Psoas muscle (tissue), 8 donors: ENCODE measurements around the gene PACC1. TPM values are rescaled to one million over a fixed set of nuclear protein-coding genes. Genes with fewer than 3 reads are reported as not detected.

Experiments used
- ATAC-seq, 4 donors: fragments of 200-7000 bp; cut with Tn5 transposase; one replicate each; pipeline ENCODE4 v1.9.1; 2020; ENCODE audit warnings: moderate library complexity in 3 of 4, mild to moderate bottlenecking in 2 of 4
- DNase-seq, 2 donors: peaks; one replicate each; pipeline ENCODE4 v3.0.0-alpha.2; 2020
- H3K27ac ChIP-seq: fragments of 200-600 bp; one replicate; pipeline ENCODE4 v1.8.0; 2022
- H3K27me3 ChIP-seq, 3 donors: fragments of 200-600 bp in 1 of 3; one replicate each; pipeline versions ENCODE4 v1.6.1 to v1.8.0; 2013 to 2022; ENCODE audit warnings: low read length in 2 of 3, mild to moderate bottlenecking in 2 of 3, moderate library complexity in 1 of 3; ENCODE audit not compliant: insufficient read depth in 3 of 3
- H3K36me3 ChIP-seq, 2 donors: fragments of 200-600 bp in 1 of 2; one replicate each; pipeline versions ENCODE4 v1.6.1 to v1.8.0; 2013 to 2022; ENCODE audit warnings: low read depth in 1 of 2, mild to moderate bottlenecking in 1 of 2, moderate library complexity in 1 of 2; ENCODE audit not compliant: insufficient read depth in 1 of 2
- H3K4me1 ChIP-seq: fragments of 200-600 bp; one replicate; pipeline ENCODE4 v1.8.0; 2022
- H3K4me3 ChIP-seq: fragments of 200-600 bp; one replicate; pipeline ENCODE4 v1.8.0; 2022; ENCODE audit warnings: mild to moderate bottlenecking
- H3K9me3 ChIP-seq: fragments of 200-600 bp; one replicate; pipeline ENCODE4 v1.8.0; 2022
- CTCF ChIP-seq: fragments of 200-600 bp; IDR thresholded peaks from one replicate; pipeline ENCODE4 v1.8.0; 2022; ENCODE audit warnings: antibody characterized with exemption
- WGBS, 3 donors: extraction: QIAGEN DNeasy Blood & Tissue Kit; methylation state at CpG; one replicate each; pipeline versions ENCODE4 v1.1.6 to v1.1.7; 2013; 5-methylcytosine and 5-hydroxymethylcytosine counted together
- intact Hi-C, 2 donors: fragments of 100-400 bp; cut with DNase I; formaldehyde crosslinking; loops; one replicate each; pipeline versions ENCODE4 v1.11.0 to v1.14.2; 2022
- polyA plus RNA-seq, 3 donors: library from polyadenylated mRNA; stranded (reverse); fragments of 200-250 nt; gene quantifications; one replicate each; pipeline ENCODE4 v1.2.3, GENCODE V29; 2013
- total RNA-seq, 4 donors: library from RNA; stranded (reverse); fragmentation: NEBNext Ultra II Directional in 2 of 4; extraction: Animal tissue kit (Norgen Biotek cat#: 25700) in 2 of 4; gene quantifications; one replicate each; pipeline versions ENCODE4 v1.2.1 to v1.2.4, GENCODE V29; 2021 to 2023
- donor health status: healthy with polysubstance abuse.
- donor health status: DM: no; HTN: no; CAD: no; lungs with moderate emphysema.
- donor health status: Bipolar disorder and iron deficiency.
- donor health status: healthy.
- donor health status: DM: yes; HTN: yes; CAD: no.
- donor health status: DM: no; HTN: no; CAD: no.
- donor health status: DM: no; HTN: no; CAD: no.
- donor health status: DM: yes; HTN: yes; CAD: no.

Gene PACC1
- total and polyA plus RNA-seq, 7 donors = 1.1 to 5.6 (median 2.3) TPM

- peaks cover 7% of the 10 kb centered on the region for H3K4me1 ChIP-seq
- TF ChIP-seq CTCF = no peak
- WGBS, 3 donors = 88 to 91% (median 90%) methylated on average over 5 of the region's 5 CpGs
- no peaks in the 10 kb centered on the region for H3K36me3 ChIP-seq
- no peak overlapping the region for H3K27ac ChIP-seq
- no peaks in the 10 kb centered on the region for H3K9me3 ChIP-seq
- ATAC-seq (no peak), DNase-seq (no peak)
- intact Hi-C loops = loop anchor here (5.0 to 10.0 kb wide), 3 partner anchors 92 to 397 kb away; no protein-coding TSS in a partner anchor
- H3K27me3 ChIP-seq = no peaks in the 10 kb centered on the region
- H3K4me3 ChIP-seq = no peak overlapping the region
Measured at GRCh38 chr1:212459656-212460055, 45.0 kb upstream of the PACC1 start.

DNA sequence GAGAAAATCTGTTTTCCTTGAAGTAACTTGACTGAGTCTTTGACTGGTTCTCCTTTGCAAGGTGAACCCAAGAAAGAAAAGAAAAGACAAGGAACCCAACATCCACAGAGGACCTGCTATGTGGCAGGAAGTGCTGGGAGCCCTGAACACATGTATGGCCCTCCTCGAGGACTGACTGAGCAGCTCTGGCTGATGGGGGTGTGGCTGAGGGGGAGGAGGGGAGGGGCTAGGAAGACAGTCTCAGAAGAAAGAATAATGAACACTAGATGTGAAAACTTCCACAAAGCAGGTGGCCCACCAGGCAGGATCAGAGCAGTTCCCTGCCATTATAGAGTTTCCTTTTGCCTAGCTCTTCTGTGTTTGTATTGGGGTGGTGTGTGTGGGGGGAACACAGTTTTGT lies 44.1 kb upstream of the PACC1 start:
- Histone ChIP-seq H3K36me3 (no peaks in the 10 kb centered on the region), H3K9me3 (no peaks in the 10 kb centered on the region), H3K4me3 (no peak overlapping the region), H3K4me1 (peaks cover 7% of the 10 kb centered on the region), H3K27me3 (no peaks in the 10 kb centered on the region), H3K27ac (no peak overlapping the region)
- intact Hi-C loops = loop anchor here (5.0 to 10.0 kb wide), 3 partner anchors 92 to 397 kb away; no protein-coding TSS in a partner anchor
- no peak for TF ChIP-seq CTCF
- ATAC-seq = no peak
- WGBS, 3 donors = 41 to 72% (median 64%) methylated on average over 1 of the region's 1 CpG
- DNase-seq = no peak

DNA sequence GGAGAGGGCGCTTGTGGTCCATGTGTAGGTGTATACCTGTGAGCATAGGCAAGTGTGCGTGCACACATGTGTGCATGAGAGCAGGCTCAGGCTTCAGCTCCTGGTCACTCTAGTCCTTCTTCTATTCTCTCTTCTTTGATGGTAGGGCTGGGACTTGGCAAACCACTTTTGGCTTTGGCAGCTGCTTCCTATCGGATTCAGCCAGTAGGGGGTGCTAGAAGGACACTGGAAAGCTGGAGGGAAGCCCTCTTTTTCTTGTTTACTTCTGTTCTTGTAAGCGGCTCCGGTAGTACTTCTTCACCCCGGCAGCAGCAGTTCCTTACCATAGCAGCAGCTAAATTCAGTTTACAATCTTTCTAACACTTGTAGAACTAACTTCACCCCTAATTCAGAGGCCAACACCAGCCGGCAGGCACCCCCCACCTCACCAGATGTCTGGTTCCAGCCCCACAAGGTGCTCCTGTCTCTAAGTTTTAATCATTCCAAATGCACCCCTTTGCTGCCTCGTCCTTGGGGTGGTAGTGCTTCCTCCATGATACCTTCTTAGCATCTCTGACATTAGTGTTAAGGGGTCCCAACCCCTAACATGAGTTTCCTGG lies 43.2 kb upstream of the PACC1 start:
- 61 to 64% (median 62%) methylated on average over 8 of the region's 8 CpGs for WGBS, 3 donors
- intact Hi-C loops = loop anchor here (2.0 to 10.0 kb wide), 4 partner anchors 91 to 396 kb away; no protein-coding TSS in a partner anchor
- TF ChIP-seq CTCF = peak; percentile 34
- H3K4me1 ChIP-seq = peaks cover 7% of the 10 kb centered on the region
- ATAC-seq = no peak
- no peak for DNase-seq
- no peaks in the 10 kb centered on the region for H3K36me3 ChIP-seq
- H3K4me3 ChIP-seq = no peak overlapping the region
- no peaks in the 10 kb centered on the region for H3K27me3 ChIP-seq
- no peaks in the 10 kb centered on the region for H3K9me3 ChIP-seq
- no peak overlapping the region for H3K27ac ChIP-seq

GRCh38 chr1:212455803-212456528 lies 41.3 kb upstream of the PACC1 start:
- intact Hi-C loops = loop anchor here (2.0 to 10.0 kb wide), 4 partner anchors 89 to 394 kb away; no protein-coding TSS in a partner anchor
- H3K27ac ChIP-seq = peak overlapping the region; percentile 73
- 15 to 22% (median 21%) methylated on average over 10 of the region's 10 CpGs for WGBS, 3 donors
- DNase-seq = peak; percentile 89 to 93
- H3K4me3 ChIP-seq = peak overlapping the region; percentile 54
- ATAC-seq = peak; percentile 87 to 96 (median 92)
- TF ChIP-seq CTCF = peak; percentile 99
- no peaks in the 10 kb centered on the region for H3K36me3 ChIP-seq
- H3K9me3 ChIP-seq = no peaks in the 10 kb centered on the region
- peaks cover 11% of the 10 kb centered on the region for H3K4me1 ChIP-seq
- no peaks in the 10 kb centered on the region for H3K27me3 ChIP-seq
